ENCODE data around the gene DNAJA3.

DNA sequence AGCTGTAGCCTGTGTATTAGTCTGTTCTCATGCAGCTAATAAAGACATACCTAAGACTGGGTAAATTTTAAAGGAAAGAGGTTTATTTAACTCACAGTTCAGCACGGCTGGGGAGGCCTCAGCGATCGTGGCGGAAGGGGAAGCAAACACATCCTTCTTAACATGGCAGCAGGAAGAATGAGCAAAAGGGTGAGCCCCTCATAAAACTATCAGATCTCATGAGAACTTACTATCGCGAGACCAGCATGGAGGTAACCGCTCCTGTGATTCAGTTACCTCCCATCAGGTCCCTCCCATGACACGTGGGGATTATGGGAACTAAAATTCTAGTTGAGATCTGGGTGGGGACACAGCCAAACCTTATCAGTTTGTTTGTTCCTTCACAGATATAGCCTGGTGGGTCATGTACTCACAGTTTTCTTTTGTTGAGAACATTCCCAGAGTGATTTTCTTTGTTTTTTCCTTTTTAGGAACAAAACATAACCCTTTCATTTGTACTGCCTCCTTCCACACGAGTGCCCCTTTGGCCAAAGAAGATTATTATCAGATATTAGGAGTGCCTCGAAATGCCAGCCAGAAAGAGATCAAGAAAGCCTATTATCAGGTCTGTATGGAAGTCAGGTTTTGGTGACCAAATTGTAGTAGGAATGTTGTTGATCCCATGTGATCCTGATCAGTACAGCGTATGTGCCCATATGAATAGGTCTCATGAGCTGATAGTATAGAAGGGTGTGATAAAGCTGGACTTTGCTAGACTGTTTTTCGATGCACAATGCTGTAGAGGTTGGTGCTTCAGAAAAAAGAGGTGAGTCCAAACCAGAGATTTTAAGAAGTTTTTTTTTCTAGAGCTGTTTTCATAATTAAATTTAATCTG lies 8.5 kb downstream of the DNAJA3 start:
- TF ChIP-seq, protein P1, sequence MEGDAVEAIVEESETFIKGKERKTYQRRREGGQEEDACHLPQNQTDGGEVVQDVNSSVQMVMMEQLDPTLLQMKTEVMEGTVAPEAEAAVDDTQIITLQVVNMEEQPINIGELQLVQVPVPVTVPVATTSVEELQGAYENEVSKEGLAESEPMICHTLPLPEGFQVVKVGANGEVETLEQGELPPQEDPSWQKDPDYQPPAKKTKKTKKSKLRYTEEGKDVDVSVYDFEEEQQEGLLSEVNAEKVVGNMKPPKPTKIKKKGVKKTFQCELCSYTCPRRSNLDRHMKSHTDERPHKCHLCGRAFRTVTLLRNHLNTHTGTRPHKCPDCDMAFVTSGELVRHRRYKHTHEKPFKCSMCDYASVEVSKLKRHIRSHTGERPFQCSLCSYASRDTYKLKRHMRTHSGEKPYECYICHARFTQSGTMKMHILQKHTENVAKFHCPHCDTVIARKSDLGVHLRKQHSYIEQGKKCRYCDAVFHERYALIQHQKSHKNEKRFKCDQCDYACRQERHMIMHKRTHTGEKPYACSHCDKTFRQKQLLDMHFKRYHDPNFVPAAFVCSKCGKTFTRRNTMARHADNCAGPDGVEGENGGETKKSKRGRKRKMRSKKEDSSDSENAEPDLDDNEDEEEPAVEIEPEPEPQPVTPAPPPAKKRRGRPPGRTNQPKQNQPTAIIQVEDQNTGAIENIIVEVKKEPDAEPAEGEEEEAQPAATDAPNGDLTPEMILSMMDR (IDR thresholded peaks at IDR 0.05; ENCODE audit: insufficient read depth, low read depth, low read length) = no peak
- TF ChIP-seq EZH2 (IDR thresholded peaks at IDR 0.05; ENCODE audit: insufficient read depth, low read length) = no peak
